Progenitor cell of endocrine pancreas (in vitro differentiated cells): ENCODE data around the gene PCDHGB7. TPM values are rescaled to one million over a fixed set of nuclear protein-coding genes. Genes with fewer than 3 reads are reported as not detected.
"Not testable (repeated sequence)": the region's sequence is repeated elsewhere in the genome, so short reads cannot be mapped to it uniquely, and the experiment has no call there.

ENCODE experiments used
- DNase-seq: peaks from one replicate; pipeline ENCODE4 v3.0.0; 2021; ENCODE audit warnings: low spot score; ENCODE audit not compliant: unreplicated experiment
- H3K27ac Mint-ChIP-seq: 2 replicates; pipeline ENCODE4 v1.8.0; 2021; ENCODE audit warnings: mild to moderate bottlenecking, moderate library complexity, mixed read lengths
- H3K27me3 Mint-ChIP-seq: 2 replicates; pipeline ENCODE4 v1.8.0; 2021; ENCODE audit warnings: mixed read lengths
- H3K36me3 Mint-ChIP-seq: 2 replicates; pipeline ENCODE4 v1.8.0; 2022; ENCODE audit warnings: mixed read lengths; ENCODE audit not compliant: insufficient read depth
- H3K4me1 Mint-ChIP-seq: 2 replicates; pipeline ENCODE4 v1.8.0; 2021; ENCODE audit warnings: low read depth, mixed read lengths
- H3K4me3 Mint-ChIP-seq: 2 replicates; pipeline ENCODE4 v1.8.0; 2021; ENCODE audit warnings: low read depth, mild to moderate bottlenecking, moderate library complexity, mixed read lengths
- H3K9me3 Mint-ChIP-seq: 2 replicates; pipeline ENCODE4 v1.8.0; 2021; ENCODE audit warnings: low read depth, mixed read lengths
- total RNA-seq: library from RNA; stranded (reverse); gene quantifications from 2 replicates; pipeline ENCODE4 v1.2.1, GENCODE V29; 2021
- TF ChIP-seq, protein P1 (sequence below): fragments of 200-600 bp; sonication (generic); IDR thresholded peaks from one replicate; pipeline ENCODE4 v1.5.0; 2021; ENCODE audit warnings: antibody characterized with exemption, mild to moderate bottlenecking; ENCODE audit not compliant: unreplicated experiment

Gene PCDHGB7
- total RNA-seq, 1 donor from 2014 or later: 6.0 TPM

DNA sequence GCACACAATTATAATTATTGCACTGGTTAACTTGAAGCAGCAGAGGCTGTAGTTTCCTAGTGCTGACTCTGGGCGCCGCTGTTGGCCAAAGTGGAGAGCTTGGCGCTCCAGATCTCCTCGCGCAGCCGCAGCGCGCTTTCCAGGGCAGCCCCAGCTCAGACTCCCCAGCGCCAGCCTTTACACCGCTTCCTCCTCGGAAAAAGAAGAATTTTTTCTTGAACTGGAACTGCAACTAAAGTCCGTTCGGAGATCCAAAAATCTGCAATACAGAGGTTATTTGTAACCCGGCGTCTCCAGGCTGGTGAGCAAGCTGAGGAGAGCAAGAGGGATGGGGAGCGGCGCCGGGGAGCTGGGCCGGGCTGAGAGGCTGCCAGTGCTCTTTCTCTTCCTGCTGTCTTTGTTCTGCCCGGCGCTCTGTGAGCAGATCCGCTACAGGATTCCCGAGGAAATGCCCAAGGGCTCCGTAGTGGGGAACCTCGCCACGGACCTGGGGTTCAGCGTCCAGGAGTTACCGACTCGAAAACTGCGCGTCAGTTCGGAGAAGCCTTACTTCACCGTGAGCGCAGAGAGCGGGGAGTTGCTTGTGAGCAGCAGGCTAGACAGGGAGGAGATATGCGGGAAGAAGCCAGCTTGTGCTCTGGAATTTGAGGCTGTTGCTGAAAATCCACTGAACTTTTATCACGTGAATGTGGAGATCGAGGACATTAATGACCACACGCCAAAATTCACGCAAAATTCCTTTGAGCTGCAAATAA is 29.7 kb upstream of the PCDHGB7 start, which contains the start of gene PCDHGB4:
Gene PCDHGB4, plus strand, starts transcription at position 142 of the 755 bp plus-strand sequence. Its CDS starts 187 bp downstream, at position 329.
- H3K27ac Mint-ChIP-seq: peak within 1 kb of the TSS; percentile 77
- not testable (repeated sequence) for H3K27me3 Mint-ChIP-seq, DNase-seq, H3K4me1 Mint-ChIP-seq
- peaks cover 58% of the 10 kb centered on the region for H3K9me3 Mint-ChIP-seq
- peak within 1 kb of the TSS; percentile 76 for H3K4me3 Mint-ChIP-seq
- TF ChIP-seq, protein P1, sequence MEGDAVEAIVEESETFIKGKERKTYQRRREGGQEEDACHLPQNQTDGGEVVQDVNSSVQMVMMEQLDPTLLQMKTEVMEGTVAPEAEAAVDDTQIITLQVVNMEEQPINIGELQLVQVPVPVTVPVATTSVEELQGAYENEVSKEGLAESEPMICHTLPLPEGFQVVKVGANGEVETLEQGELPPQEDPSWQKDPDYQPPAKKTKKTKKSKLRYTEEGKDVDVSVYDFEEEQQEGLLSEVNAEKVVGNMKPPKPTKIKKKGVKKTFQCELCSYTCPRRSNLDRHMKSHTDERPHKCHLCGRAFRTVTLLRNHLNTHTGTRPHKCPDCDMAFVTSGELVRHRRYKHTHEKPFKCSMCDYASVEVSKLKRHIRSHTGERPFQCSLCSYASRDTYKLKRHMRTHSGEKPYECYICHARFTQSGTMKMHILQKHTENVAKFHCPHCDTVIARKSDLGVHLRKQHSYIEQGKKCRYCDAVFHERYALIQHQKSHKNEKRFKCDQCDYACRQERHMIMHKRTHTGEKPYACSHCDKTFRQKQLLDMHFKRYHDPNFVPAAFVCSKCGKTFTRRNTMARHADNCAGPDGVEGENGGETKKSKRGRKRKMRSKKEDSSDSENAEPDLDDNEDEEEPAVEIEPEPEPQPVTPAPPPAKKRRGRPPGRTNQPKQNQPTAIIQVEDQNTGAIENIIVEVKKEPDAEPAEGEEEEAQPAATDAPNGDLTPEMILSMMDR: peak; percentile 49
- peaks cover 34% of the 10 kb centered on the region for H3K36me3 Mint-ChIP-seq

DNA sequence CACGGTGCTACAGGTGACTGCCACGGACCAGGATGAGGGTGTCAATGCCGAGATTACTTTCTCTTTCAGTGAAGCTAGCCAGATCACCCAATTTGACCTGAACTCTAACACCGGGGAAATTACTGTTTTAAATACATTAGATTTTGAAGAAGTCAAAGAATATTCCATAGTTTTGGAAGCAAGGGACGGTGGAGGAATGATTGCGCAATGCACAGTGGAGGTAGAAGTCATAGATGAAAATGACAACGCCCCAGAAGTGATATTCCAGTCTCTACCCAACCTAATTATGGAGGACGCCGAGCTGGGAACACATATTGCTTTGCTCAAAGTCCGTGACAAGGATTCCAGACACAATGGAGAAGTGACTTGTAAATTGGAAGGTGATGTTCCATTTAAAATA is 28.8 kb upstream of the PCDHGB7 start:
- Mint-ChIP-seq H3K9me3 (peaks cover 58% of the 10 kb centered on the region), H3K4me1 (no peaks in the 10 kb centered on the region), H3K27me3 (no peaks in the 10 kb centered on the region), H3K27ac (peak overlapping the region; percentile 16), H3K4me3 (peak overlapping the region; percentile 11), H3K36me3 (peaks cover 39% of the 10 kb centered on the region)
- TF ChIP-seq, protein P1: no peak
- DNase-seq: no peak

DNA sequence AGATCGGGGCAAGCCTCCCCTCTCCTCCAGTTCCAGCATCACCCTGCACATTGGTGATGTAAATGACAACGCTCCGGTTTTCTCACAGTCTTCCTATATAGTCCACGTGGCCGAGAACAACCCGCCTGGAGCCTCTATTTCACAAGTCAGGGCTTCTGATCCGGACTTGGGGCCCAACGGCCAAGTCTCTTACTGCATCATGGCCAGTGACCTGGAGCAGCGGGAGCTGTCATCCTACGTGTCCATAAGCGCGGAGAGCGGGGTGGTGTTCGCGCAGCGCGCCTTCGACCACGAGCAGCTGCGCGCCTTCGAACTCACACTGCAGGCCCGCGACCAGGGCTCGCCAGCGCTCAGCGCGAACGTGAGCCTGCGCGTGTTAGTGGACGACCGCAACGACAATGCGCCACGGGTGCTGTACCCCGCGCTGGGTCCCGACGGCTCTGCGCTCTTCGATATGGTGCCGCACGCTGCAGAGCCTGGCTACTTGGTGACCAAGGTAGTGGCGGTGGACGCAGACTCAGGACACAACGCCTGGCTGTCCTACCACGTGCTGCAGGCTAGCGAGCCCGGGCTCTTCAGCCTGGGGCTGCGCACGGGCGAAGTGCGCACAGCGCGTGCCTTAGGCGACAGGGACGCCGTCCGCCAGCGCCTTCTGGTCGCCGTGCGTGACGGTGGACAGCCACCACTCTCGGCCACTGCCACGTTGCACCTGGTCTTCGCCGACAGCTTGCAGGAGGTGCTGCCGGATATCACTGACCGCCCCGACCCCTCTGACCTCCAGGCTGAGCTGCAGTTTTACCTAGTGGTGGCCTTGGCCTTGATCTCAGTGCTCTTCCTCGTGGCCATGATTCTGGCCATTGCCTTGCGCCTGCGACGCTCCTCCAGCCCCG is 28.1 kb upstream of the PCDHGB7 start:
- peaks cover 44% of the 10 kb centered on the region for H3K36me3 Mint-ChIP-seq
- DNase-seq: no peak
- H3K27me3 Mint-ChIP-seq: no peaks in the 10 kb centered on the region
- no peak overlapping the region for H3K4me3 Mint-ChIP-seq
- H3K27ac Mint-ChIP-seq: no peak overlapping the region
- peaks cover 57% of the 10 kb centered on the region for H3K9me3 Mint-ChIP-seq
- H3K4me1 Mint-ChIP-seq: no peaks in the 10 kb centered on the region
- TF ChIP-seq, protein P1: no peak

DNA sequence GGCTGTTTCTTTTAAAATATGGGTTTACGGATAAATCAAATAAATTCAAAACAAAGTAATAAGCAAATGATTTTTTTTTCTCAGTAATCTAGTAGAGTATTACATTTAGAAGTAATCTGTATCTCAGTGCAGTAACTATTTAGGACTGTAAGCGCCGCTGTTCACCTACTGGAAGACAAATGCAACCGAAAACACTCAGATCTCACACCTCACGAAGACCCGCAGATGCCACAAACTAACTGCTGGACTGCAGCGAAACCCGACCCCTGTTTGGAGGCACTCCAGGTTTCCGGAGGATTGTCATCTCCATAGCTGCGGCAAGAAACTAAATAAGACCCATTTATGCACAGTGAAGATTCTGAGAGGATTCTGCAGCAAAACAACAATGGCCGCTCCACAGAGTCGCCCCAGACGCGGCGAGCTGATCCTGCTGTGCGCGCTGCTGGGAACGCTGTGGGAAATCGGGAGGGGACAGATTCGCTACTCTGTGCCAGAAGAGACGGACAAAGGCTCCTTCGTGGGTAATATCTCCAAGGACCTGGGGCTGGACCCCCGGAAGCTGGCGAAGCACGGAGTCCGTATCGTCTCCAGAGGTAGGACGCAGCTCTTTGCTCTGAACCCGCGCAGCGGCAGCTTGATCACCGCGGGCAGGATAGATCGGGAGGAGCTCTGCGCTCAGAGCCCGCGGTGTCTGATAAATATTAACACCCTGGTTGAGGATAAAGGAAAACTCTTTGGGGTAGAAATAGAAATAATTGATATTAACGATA is 24.9 kb upstream of the PCDHGB7 start, which contains the start of gene PCDHGA8:
Gene PCDHGA8, plus strand, starts transcription at position 205 of the 770 bp plus-strand sequence. Its CDS starts 181 bp downstream, at position 386.
- peaks cover 52% of the 10 kb centered on the region for H3K9me3 Mint-ChIP-seq

More for the DNA sequence above, 24.9 kb upstream of the PCDHGB7 start, which contains the start of gene PCDHGA8:
- H3K27me3 Mint-ChIP-seq: no peaks in the 10 kb centered on the region
- H3K36me3 Mint-ChIP-seq: peaks cover 51% of the 10 kb centered on the region
- H3K4me3 Mint-ChIP-seq: no peak within 1 kb of the TSS
- peak within 1 kb of the TSS; percentile 33 for H3K27ac Mint-ChIP-seq
- DNase-seq: no peak
- TF ChIP-seq, protein P1: no peak
- H3K4me1 Mint-ChIP-seq: no peaks in the 10 kb centered on the region
